GM04503 (cell line): Measurements from ENCODE around the gene RCVRN.
"Not testable (repeated sequence)": the region's sequence is repeated elsewhere in the genome, so short reads cannot be mapped to it uniquely, and the experiment has no call there.

Source experiments
- DNase-seq: peaks from one replicate; pipeline ENCODE4 v3.0.0-alpha.2; 2012; ENCODE audit warnings: low read depth

The RCVRN gene

DNA sequence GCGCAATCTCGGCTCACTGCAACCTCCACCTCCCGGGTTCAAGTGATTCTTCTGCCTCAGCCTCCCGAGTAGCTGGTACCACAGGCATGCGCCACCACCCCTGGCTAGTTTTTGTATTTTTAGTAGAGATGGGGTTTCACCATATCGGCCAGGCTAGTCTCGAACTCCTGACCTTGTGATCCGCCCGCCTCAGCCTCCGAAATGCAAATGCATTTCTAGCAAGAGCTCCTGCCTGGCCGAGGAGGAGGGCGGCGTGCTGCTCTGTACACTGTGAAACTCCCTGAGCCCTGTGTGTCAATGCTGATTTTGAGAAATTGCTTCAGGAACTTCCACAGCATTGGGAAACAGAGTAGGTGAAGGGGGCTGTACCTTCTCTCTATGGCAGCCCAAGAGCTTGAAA is 16.1 kb upstream of the RCVRN start:
- DNase-seq: not testable (repeated sequence)

DNA sequence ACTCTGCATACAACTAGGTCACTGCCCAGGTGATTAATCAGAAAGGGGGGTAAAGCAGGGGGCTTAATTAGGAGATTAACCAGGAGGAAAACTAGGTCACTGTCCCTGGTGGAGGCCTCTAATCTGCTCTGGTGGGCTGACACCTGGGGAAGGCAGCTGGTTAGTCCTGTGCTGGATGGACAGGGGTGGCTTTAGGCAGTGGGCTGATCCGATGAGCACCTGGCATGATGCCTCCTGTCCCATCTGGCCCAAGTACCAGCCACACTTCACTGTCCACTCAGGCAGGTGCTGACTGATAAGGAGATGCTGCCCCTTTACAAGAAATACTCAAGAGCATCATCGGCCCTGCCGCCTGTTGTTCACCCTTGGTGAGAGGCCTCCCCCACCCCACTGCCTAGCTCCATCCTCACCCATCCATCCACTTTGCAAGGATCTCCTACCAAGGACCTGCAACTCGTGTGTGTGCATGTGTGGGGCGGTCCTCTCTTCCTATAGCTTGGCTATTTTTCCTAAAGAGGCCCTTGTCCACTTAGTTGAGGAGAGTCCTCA is 13.8 kb upstream of the RCVRN start:
- DNase-seq: no peak

DNA sequence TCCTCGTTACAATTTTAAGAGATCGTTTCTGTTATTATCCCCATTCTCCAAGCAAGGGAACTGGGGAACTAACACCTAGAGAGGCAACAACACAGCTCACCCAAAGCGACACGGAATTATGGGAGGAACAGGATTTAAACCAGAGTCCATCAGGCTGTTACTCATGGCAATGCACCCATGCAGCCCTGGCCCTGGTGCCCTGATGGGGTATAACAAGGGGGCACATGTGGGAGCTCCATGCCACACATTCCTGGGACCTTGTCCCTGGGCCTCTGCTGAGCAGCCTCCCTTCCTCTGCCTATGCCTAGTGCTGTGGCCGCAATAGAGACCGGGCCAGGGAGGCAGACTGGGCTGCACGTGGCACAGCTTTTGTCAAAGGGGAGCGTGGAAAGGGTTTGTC is 13.3 kb upstream of the RCVRN start:
- no peak for DNase-seq

DNA sequence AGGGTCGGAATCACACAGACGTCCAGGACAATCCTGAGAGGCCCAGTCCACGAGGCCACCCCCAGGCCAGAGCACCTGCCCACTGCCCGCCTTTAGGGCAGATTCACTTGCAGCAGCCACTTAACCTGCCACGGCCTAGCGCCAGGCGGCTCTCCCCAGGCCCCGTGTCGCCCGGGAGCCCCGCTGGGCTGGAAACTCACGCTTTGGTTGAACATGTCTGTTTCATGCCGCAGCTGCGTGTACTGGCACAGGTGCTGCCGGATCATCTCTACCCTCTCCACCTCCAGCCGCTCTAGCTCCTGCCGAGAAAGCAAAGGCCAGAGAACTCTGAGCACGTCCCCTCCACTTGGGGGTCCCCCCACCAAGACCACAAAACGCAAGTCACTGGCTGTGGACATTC is 12.7 kb upstream of the RCVRN start:
- DNase-seq: no peak

DNA sequence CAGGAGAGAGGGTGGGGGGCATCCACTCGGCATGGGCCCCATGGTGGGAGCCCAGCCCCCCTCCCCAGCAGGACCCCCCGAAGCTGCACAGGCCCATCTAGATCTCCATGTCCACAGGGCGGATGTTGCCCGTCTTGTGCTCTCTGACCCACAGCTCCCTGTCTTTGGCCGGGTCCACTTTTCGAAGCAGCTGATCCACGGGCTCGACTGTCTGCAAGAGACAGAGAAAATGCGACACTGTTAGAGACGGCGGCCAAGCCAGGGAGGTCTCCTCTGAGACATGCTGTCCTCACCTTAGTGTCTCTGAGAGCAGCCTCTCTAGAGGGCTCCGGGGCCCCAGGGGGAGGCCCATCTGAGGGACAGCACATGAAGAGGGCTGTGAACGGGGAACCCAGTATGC is 12.1 kb upstream of the RCVRN start:
- no peak for DNase-seq

DNA sequence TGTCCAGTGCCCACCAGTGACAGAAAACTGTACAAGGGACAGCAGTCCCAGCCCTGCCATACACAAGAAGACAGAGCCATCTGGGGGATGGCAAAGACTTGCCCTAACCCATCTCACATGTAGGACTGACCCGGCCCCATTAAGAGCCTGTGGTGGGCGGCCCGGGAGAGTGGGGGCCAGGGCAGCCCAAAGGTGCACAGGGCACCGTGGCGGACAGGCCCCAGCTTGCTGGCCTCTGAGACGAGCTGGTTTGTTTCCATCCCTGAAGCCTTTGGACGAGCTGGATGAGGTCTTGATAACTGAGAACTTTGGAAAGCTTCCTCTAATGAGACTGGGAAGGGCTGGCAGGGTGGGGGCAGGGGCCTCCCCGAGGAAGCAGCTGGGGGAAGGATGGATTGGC is 11.0 kb upstream of the RCVRN start:
- DNase-seq: no peak

DNA sequence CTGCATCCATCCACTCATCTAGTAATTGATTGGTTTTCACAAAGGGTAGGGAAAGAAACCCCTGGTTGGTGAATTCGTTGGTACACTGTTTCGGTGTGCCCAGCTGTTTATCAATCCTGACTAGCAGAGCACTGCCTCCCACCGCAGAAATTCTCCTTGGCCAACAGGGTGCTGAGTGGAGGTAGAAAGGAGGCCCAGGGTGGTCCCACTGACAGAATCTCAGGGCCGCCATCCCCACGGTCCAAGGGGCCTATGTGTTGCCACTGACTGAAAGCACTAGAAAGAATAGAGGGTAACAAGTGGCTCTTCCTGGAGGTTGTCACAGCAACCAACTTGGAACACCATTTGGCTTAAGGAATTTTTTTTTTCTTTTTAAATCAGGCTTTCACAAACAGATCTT is 8.4 kb upstream of the RCVRN start:
- no peak for DNase-seq

DNA sequence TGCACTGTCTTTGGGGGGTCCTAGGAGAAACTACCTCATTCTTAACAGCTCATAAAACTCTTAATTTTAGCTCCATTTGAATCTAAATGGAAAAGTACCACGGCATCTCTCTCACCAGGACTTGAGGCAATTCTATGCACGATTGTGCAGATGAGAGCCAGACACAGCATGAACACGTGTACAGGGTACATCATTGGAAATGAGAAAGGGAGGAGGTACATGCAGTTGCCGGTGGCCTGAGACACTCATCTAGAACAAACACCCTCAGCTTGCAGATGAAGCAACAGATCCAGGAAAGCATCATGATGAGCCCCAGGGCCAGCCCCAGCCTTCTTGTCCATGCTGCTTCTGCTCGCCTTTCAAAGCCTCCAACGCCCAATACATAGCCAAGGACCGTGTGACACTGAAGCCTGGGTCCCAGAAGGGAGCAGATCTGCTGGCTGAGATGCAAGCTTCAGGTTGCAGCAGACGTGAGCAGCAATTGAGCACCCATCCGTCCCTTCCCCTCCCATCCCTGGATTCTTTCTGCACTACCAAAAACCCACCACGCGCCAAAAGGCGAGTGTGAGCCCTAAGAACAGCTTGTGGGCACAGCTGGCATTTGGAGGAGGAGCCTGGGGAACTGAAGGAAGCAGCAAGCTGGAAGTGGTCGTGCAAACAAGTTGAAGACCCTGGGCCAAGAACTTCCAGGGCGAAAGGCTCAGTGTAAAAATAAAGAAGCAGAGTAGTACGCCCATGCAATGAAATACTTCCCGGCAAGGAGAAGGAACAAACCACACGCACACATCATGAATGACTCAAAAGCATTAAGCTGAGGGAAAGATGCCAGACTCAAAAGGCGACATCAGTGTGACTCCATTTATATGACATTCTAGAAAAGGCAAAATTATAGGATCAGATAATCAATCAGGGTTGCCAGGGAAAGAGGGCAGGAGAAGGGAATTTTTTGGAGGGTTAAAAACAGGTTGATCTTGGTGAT is 7.3 kb upstream of the RCVRN start:
- DNase-seq: no peak

DNA sequence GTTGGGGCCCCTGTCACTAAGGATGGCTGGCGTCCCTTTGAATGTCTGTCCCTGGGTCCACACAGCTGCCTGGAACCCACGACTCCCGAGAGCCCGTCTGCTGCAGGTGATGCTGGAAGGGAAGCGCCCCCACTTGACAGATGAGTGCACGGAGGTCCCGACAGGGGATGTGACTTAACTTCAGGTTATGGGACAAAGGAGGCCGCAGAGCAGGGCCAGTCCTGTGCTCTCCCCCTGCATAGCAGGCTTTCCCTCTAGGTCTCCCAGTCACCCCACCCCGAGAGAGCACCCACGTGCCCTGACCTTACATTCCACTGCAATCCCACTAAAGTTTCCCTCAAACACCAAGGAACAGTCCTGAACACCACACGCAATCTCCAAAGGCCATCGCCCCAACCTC is 6.0 kb upstream of the RCVRN start:
- DNase-seq: no peak

DNA sequence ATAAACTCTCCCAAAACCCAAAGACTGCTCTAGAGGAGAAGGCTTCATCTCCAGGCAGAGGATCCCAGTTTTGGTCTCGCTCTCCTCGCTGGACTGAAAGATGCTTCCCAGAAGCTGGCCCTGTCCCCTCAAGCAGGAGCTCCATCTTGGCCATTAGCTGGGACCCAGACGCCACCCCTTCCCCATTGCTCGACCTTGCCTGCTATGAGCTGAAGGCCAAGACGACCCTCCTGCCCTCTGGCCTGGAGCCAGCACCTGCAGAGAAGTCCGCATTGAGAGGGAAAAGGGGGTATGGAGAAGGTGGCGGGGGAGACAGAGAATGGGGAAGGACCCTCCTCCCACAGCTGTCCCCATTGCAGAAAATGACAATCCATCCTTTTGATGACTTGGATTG is 3.6 kb upstream of the RCVRN start:
- no peak for DNase-seq

DNA sequence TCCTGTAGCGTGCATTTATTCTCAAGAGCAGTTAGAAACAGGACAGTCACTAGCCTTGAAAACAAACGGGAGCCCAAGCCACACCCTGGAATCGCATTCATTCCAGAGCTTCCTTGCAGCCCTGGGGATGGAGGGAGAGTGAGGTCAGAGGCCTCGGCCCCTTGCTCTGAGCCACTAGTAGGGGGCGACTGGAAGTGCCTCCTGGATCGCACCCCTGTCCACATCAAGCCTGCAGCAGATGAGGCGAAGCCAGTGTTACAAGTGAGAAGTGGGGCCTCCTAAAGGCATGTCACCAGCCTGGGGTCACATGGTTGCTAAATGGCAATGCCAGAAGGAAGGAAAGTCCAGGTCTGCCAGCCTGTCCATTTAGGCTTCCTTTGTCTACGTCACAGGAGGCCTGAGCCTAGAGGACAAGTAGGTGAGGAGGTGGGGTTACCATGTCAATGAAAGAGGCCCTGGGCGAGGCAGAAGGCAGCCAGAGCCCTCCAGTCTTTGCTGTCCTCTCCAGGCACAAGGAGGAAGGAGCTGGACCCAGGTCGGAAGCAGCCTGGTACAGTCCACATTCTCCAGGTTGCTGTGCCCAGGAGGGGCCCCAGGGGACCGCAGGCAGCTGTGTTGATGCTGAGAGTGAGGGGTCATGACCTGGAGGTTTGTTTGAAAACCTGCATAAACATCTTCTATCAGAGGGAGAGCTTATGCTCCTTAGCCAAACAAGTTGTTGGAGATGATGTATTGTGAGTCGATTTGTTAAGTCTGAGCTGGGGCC is 3.0 kb upstream of the RCVRN start:
- DNase-seq: no peak

DNA sequence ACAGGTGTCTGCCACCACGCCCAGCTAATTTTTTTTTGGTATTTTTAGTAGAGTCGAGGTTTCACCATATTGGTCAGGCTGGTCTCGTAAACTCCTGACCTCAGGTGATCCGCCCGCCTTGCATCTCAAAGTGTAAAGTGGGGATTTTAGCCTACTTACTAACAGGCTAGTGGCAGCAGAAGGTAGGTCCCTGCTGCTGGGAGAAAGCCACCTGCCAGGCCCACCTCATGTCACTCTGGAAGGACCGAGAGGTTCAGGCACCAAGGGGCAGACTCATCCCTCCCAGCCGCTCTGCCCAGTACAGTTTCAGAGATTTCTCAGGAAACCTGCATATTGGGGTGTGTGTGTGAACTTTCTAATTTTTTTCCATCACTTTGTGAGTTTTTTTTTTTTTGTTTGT is 2.1 kb upstream of the RCVRN start:
- no peak for DNase-seq

DNA sequence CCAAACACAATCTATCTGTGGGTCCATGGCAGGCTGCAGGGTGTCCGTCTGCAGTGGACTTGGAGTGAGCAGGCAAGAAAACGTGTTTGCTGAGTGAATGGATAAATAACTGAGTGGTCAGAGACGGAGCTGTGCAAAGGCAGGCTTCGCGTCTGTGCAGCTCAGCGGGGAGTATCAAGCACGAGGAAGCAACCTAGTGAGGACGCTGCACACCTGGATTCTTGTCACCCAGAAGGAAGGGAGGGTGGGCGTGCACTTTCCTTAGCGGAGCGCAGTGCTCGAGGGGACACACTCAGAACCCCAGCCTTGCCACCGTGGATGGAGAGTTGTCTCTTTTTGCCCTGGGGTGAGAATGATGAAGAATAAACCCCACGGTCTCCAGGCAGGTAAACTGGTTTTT is 1.5 kb upstream of the RCVRN start:
- no peak for DNase-seq

DNA sequence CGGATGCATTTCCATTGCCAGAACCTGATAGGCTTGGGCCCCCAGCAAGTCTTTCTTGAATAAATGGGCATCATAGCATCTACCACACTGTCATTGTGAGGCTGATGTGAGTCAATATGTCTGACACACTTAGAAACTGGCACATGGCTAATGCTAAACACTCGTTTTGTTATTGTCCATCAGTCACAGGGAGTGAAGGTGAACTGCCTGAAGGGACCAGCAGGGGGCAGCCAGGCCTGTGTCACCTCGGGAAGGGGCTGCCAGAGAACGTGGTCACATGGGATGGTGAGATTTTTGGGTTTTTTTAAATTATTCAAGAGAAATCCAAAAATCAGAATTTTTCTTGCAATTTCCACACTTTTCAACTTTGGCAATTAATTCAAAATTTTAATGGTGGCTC is 831 bp upstream of the RCVRN start:
- DNase-seq: no peak

DNA sequence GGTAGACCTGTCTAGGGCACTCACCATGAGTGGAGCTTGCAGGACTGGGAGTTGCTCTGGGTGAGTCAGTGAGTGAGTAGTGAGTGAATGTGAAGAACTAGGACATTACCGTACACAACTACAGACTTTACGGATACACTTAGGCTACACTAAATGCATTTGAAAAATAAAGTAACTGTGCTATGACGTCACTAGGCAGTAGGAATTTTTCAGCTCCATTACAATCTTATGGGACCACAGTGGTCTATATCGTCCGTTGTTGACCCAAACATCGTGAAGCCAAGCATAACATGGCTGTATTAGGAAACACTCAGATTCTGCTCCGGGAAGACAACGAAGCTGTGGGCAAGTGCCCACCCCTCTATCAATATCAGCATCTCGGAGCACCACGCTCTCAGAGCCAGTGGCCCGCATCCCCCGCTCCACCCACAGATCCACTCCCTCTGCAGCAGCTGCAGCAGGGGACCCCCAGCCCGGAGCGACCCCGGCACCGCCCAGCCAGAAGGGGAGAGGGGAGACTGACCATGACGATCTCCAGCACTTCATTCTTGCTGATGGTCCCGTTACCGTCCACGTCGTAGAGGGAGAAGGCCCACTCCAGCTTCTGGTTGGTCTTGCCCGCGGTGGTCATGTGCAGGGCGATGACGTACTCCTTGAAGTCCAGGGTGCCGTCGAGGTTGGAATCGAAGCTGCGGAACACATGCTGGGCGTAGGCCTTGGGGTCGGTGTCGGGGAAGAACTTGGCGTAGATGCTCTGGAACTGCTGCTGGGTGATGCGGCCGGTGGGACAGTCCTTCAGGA is 594 bp downstream of the RCVRN start:
- DNase-seq: no peak

DNA sequence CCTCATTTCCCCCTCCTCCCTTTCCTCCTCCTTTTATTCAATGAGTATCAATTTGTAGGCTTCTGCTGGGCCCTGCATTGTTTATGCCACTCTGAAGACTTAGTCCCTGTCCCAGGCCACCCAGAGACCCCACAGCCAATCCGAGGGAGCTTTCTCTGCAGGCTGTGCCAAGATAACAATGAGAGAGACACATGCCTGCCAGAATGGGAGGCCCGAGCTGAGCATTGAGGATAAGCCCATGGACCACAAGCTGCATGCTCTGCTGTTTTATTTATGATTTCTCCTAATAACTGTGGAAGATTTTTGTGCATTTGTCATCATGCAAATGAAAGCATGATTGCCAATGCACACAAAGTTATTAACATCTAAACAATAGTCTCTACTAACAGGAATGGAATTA is 3.0 kb downstream of the RCVRN start:
- DNase-seq: no peak

DNA sequence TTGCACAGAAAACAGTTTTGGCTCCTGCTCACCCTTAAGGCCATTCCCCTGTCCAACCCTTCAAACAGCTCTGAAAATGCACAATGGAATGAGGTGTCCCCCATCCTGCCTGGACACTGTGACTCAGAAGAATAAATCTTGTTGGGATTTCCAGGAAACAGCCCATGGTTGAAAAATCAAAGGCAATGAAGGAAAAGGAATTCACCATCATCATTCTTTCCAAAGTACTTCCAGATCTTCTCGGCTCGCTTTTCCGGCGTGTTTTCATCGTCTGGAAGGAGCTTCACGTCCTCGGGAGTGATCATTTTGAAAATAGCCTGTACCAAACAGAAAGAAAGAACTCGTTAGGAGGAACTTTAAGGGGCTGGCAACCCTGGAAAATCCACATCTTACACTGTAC is 4.3 kb downstream of the RCVRN start:
- peak; percentile 73 for DNase-seq

DNA sequence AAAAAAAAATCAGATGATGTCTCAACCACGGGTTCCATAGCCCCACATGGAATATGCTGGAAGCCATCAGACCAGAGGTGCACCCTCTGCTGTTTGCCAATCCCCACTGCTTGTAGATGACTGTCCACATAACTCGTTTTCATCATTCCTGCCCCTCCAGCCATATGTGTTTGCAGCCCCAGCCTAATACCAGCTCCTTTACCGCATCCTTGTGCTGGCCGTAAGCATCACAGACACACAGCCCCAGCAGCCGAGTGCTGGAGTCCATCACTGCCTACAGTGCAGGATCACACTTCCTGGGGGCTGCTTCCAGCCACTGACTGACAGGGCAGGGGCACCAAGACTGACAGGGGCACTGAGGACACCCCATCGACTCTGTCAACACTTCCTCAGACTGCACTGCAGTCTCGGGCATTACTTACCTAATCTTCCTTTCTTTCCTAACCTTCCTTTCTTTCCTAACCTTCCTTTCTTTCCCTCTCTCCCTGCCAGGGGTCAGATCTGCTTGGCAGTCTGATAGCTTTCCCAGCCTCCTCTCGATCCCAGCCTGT is 5.0 kb downstream of the RCVRN start:
- DNase-seq: no peak

DNA sequence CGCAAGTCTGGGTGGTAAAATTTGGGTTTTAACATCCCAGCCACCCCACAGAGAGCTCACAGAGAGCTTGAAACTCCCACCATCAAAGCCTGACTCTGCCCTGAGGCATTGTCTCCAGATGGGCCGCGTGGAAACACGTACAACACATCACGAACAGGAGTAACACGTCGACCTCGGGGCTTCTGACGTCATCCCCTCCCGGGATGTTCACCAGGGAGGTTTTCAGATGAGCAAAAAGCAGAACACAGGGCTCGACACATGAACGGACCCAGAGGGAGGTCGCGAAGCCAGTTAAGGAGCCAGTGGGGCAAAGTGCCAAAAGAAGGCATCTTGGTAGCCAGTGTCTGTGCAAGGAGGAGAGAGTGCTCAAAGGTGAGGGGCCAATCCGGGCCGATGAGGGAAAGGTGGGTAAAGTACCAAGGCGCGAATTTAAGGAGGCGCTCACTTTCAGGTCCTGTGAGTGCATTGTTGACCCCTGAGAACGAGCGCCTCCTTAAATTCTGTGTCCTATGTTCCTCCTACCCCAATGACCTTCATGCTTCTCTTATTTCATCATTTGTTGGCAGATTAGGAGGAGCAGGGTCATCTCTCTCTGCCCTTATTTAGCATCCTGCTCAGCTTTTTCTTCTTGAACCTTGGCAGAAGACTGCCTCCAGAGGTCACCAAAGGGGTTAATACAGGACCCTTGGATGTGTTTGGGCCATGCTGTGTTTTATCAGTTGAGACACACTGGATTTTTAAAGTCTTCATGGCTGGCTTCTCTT is 5.6 kb downstream of the RCVRN start:
- DNase-seq: no peak

DNA sequence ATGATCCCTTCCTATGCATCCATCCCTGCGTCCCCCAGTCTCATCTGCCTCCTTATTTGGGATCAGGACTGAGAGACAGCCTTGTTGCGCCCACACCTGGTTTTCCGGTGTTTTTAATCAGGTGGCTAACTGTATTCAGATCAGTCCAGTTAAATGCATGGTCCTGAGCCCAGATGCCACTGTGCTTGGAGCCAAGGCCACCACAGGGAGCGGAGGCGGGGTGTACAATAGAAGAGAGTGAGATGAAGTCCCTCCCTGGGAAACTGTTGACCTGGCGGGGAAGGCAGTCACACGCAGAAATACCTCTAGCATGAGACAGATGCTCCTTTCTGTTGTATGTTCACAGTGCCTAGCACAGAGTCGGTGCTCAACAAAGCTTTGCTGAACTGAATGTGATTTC is 6.3 kb downstream of the RCVRN start:
- DNase-seq: no peak

DNA sequence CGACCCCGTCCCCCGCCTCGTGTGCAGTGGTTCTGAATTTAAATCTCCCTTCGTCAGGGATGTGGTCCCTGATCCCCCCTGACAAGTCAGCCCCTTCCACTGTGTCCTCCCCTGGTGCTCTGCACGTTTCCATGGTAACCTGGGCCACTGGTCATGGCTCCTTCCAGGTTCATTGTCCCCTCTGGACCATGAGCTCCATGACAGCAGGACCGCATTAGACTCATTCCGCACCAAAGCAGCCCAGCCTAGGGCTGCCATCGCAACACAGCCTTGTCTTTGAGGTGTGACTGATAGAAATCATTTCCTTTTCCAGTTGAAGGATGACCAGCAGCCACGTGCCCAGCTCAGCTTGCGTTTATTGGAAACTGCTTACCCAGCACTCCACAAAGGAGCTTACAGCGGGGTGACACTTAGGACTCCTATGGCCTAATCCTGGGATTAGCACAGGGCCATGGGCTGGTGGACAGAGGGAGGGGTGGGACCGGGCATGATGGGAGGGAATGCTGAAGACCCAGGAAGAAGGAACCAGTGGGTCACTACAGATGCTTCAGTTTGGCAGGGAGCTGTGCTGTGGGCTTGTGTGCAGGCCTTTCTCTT is 7.6 kb downstream of the RCVRN start:
- DNase-seq: no peak
